Spleen (tissue), 11 donors: ENCODE data around the gene EXOC3L1. TPM values are rescaled to one million over a fixed set of nuclear protein-coding genes. Genes with fewer than 3 reads are reported as not detected.
A peak's percentile ranks its signal among the peaks of the same experiment; 100 is the strongest.

Source experiments
- DNase-seq: peaks from one replicate; pipeline ENCODE4 v3.0.0-alpha.2; 2020
- H3K27ac ChIP-seq, 8 donors: fragments of 200-600 bp; sonication (generic) in 7 of 8; 1 replicate in 4 of 8; 2 replicates in 4 of 8; pipeline versions ENCODE4 v1.5.0 to v1.8.0; 2016 to 2021; ENCODE audit warnings: inconsistent platforms in 4 of 8, mild to moderate bottlenecking in 4 of 8, moderate library complexity in 1 of 8
- H3K27me3 ChIP-seq, 7 donors: fragments of 200-600 bp; sonication (generic) in 6 of 7; replicated peaks in 1 of 7; 1 replicate in 4 of 7; 2 replicates in 3 of 7; pipeline versions ENCODE4 v1.5.0 to v1.8.0; 2016 to 2021; ENCODE audit warnings: inconsistent platforms in 3 of 7, mild to moderate bottlenecking in 1 of 7
- H3K36me3 ChIP-seq, 6 donors: fragments of 200-600 bp; sonication (generic) in 5 of 6; 1 replicate in 4 of 6; 2 replicates in 2 of 6; pipeline versions ENCODE4 v1.5.0 to v1.8.0; 2016 to 2021; ENCODE audit warnings: inconsistent platforms in 2 of 6
- H3K4me1 ChIP-seq, 6 donors: fragments of 200-600 bp; sonication (generic) in 5 of 6; 1 replicate in 3 of 6; 2 replicates in 3 of 6; pipeline versions ENCODE4 v1.5.0 to v1.8.0; 2016 to 2021; ENCODE audit warnings: inconsistent platforms in 3 of 6
- H3K4me3 ChIP-seq, 8 donors: fragments of 200-600 bp; sonication (generic) in 7 of 8; 1 replicate in 4 of 8; 2 replicates in 4 of 8; pipeline versions ENCODE4 v1.5.0 to v1.8.0; 2016 to 2021; ENCODE audit warnings: inconsistent platforms in 4 of 8, mild to moderate bottlenecking in 4 of 8, moderate library complexity in 2 of 8
- H3K9me3 ChIP-seq, 8 donors: fragments of 200-600 bp; sonication (generic) in 7 of 8; 1 replicate in 4 of 8; 2 replicates in 4 of 8; pipeline versions ENCODE4 v1.5.0 to v1.8.0; 2016 to 2021; ENCODE audit warnings: inconsistent platforms in 4 of 8
- CTCF ChIP-seq, 11 experiments: fragments of 200-600 bp in 7 of 11; fragments of 450-650 bp in 4 of 11; sonication (generic) in 4 of 11; IDR thresholded peaks in 8 of 11; conservative IDR thresholded peaks in 3 of 11; 1 replicate in 7 of 11; 2 replicates in 4 of 11; pipeline versions ENCODE4 v1.4.0 to v1.8.0; 2016 to 2021; ENCODE audit warnings: antibody characterized with exemption in 11 of 11, inconsistent platforms in 4 of 11, mild to moderate bottlenecking in 1 of 11
- POLR2A ChIP-seq, 3 donors: fragments of 450-650 bp; IDR thresholded peaks; one replicate each; pipeline ENCODE4 v1.5.1; 2017; ENCODE audit warnings: antibody characterized with exemption in 3 of 3, mild to moderate bottlenecking in 1 of 3
- POLR2AphosphoS5 ChIP-seq, 3 donors: sonication (generic); formaldehyde crosslinking; IDR thresholded peaks; one replicate each; pipeline ENCODE4 v1.5.1; 2017; ENCODE audit warnings: antibody characterized with exemption in 3 of 3
- WGBS, 5 donors: extraction: QIAGEN DNeasy Blood & Tissue Kit in 3 of 5; methylation state at CpG; one replicate each; pipeline versions ENCODE4 v1.1.5 to v1.1.7; 2013 to 2018; 5-methylcytosine and 5-hydroxymethylcytosine counted together
- intact Hi-C: fragments of 100-400 bp; cut with DNase I; formaldehyde crosslinking; loops from one replicate; pipeline ENCODE4 v1.15.0; 2023; ENCODE audit warnings: low total_unique reads
- polyA plus RNA-seq, 3 donors: library from polyadenylated mRNA; stranded (reverse); fragments of 200-250 nt; gene quantifications; one replicate each; pipeline ENCODE4 v1.2.1, GENCODE V29; 2013
- total RNA-seq, 7 donors: library from RNA; depleted of rRNA in 3 of 7; stranded (reverse); fragments of >200 nt in 3 of 7; fragmentation: NEBNext Ultra II Directional in 4 of 7; extraction: Animal tissue kit (Norgen Biotek cat#: 25700) in 4 of 7; gene quantifications; one replicate each; pipeline versions ENCODE4 v1.1.0 to v1.2.1, GENCODE V29; 2016 to 2021
- donor health status: healthy with polysubstance abuse.
- donor health status: DM: no; HTN: no; CAD: no; lungs with moderate emphysema.
- donor health status: DM: no; HTN: no; CAD: no.
- donor health status: Bipolar disorder and iron deficiency.
- donor health status: healthy.
- donor health status: DM: no; HTN: no; CAD: no.
- donor health status: DM: yes; HTN: yes; CAD: no.

The EXOC3L1 gene
- total and polyA plus RNA-seq, 10 donors = 28.5 to 113 (median 49.9) TPM

- Histone ChIP-seq H3K27me3 (no peaks in the 10 kb centered on the region), H3K4me3 (peak overlapping the region; percentile 82 to 99 (median 98)), H3K9me3 (no peaks in the 10 kb centered on the region), H3K27ac (peak overlapping the region in 3 of 8 donors; percentile 85 to 93 (median 88)), H3K36me3 (peaks cover 5 to 56% (median 48%) of the 10 kb centered on the region in 6 donors), H3K4me1 (peaks cover 12 to 57% (median 32%) of the 10 kb centered on the region in 6 donors)
- no peak for DNase-seq
- intact Hi-C loops = no loop called here
- TF ChIP-seq POLR2AphosphoS5 (IDR thresholded peaks at IDR 0.05) (peak; percentile 42 to 51 (median 51)), CTCF (IDR thresholded peaks at IDR 0.05 in 8 of 11, conservative IDR thresholded peaks at IDR 0.05 in 3 of 11) (no peak)
- 83 to 86% (median 85%) methylated on average over 9 of the region's 9 CpGs for WGBS, 5 donors
Measured at GRCh38 chr16:67228034-67228785, 38.3 kb upstream of the EXOC3L1 start.

- peaks cover 12 to 57% (median 32%) of the 10 kb centered on the region in 6 donors for H3K4me1 ChIP-seq
- H3K4me3 ChIP-seq = peak overlapping the region; percentile 82 to 99 (median 98)
- no peaks in the 10 kb centered on the region for H3K27me3 ChIP-seq
- no peak for DNase-seq
- H3K9me3 ChIP-seq = no peaks in the 10 kb centered on the region
- WGBS, 5 donors = 14 to 18% (median 16%) methylated on average over 9 to 12 of the region's 12 CpGs
- intact Hi-C loops = no loop called here
- peaks cover 5 to 53% (median 42%) of the 10 kb centered on the region in 6 donors for H3K36me3 ChIP-seq
- TF ChIP-seq POLR2AphosphoS5 (IDR thresholded peaks at IDR 0.05) = no peak
- no peak for TF ChIP-seq CTCF (IDR thresholded peaks at IDR 0.05 in 8 of 11, conservative IDR thresholded peaks at IDR 0.05 in 3 of 11)
- no peak for TF ChIP-seq POLR2A (IDR thresholded peaks at IDR 0.05)
- peak overlapping the region; percentile 61 to 93 (median 86) for H3K27ac ChIP-seq
Measured at GRCh38 chr16:67227567-67227921, 37.6 kb upstream of the EXOC3L1 start.

GRCh38 chr16:67226804-67227566 lies 37.0 kb upstream of the EXOC3L1 start, which contains the start of gene TMEM208:
Gene TMEM208, plus strand, starts transcription at chr16:67227130. Its CDS starts 89 bp downstream, at chr16:67227219.
- H3K4me1 ChIP-seq = peaks cover 12 to 57% (median 32%) of the 10 kb centered on the region in 6 donors
- no peaks in the 10 kb centered on the region for H3K9me3 ChIP-seq
- peaks cover 5 to 47% (median 40%) of the 10 kb centered on the region in 6 donors for H3K36me3 ChIP-seq
- WGBS, 5 donors = 0 to 1% (median 1%) methylated on average over 39 to 46 of the region's 46 CpGs
- DNase-seq = peak; percentile 99
- intact Hi-C loops = no loop called here
- H3K27me3 ChIP-seq = no peaks in the 10 kb centered on the region
- peak; percentile 21 to 99 (median 30) for TF ChIP-seq POLR2A (IDR thresholded peaks at IDR 0.05)
- TF ChIP-seq CTCF (IDR thresholded peaks at IDR 0.05 in 8 of 11, conservative IDR thresholded peaks at IDR 0.05 in 3 of 11) = peak in 10 of 11 experiments; percentile 20 to 76 (median 37)
- TF ChIP-seq POLR2AphosphoS5 (IDR thresholded peaks at IDR 0.05) = peak; percentile 97 to 98 (median 98)
- peak within 1 kb of the TSS; percentile 61 to 93 (median 86) for H3K27ac ChIP-seq
- peak within 1 kb of the TSS; percentile 82 to 99 (median 98) for H3K4me3 ChIP-seq
